Spleen (tissue), 7 donors: Measurements from ENCODE around the gene PLB1.

Source experiments
- POLR2A ChIP-seq, 3 donors: fragments of 450-650 bp; IDR thresholded peaks; one replicate each; pipeline ENCODE4 v1.5.1; 2017; ENCODE audit warnings: antibody characterized with exemption in 3 of 3, mild to moderate bottlenecking in 1 of 3
- TF ChIP-seq, protein P1 (sequence below), 11 experiments: fragments of 200-600 bp in 7 of 11; fragments of 450-650 bp in 4 of 11; sonication (generic) in 4 of 11; IDR thresholded peaks in 8 of 11; conservative IDR thresholded peaks in 3 of 11; 1 replicate in 7 of 11; 2 replicates in 4 of 11; pipeline versions ENCODE4 v1.4.0 to v1.8.0; 2016 to 2021; ENCODE audit warnings: antibody characterized with exemption in 11 of 11, inconsistent platforms in 4 of 11, mild to moderate bottlenecking in 1 of 11
- donor health status: DM: no; HTN: no; CAD: no; lungs with moderate emphysema.
- donor health status: DM: no; HTN: no; CAD: no.
- donor health status: DM: no; HTN: no; CAD: no.

DNA sequence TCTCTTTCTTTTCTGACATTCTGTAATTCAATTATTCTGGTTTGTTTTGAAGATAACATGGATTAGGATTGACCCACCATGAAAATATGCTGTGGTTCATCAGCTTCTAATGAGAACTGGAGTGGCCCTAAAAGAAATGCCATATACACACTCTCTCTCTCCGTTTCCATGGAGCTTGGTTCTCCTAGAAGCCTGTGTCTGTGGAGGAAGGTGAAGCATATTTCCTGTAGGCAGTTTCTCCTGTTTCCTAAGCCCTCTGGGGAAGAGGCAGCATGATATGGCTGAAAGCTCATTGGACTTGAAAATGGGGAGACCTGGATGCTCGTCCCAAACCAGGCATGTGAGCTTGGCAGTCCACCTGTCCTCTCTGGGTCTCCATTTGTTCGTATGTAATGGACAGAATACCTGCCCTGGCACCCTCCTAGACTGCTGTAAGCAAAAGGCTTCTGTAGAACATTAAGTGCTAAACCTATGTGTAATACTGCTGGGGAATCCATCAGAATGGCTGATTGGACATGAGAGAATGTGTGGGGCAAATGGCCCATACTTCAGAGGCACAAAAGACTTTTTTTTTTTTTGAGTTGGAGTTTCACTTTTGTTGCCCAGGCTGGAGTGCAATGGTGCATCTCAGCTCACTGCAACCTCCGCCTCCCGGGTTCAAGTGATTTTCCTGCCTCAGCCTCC, 180.4 kb downstream of the PLB1 start:
- TF ChIP-seq, protein P1, sequence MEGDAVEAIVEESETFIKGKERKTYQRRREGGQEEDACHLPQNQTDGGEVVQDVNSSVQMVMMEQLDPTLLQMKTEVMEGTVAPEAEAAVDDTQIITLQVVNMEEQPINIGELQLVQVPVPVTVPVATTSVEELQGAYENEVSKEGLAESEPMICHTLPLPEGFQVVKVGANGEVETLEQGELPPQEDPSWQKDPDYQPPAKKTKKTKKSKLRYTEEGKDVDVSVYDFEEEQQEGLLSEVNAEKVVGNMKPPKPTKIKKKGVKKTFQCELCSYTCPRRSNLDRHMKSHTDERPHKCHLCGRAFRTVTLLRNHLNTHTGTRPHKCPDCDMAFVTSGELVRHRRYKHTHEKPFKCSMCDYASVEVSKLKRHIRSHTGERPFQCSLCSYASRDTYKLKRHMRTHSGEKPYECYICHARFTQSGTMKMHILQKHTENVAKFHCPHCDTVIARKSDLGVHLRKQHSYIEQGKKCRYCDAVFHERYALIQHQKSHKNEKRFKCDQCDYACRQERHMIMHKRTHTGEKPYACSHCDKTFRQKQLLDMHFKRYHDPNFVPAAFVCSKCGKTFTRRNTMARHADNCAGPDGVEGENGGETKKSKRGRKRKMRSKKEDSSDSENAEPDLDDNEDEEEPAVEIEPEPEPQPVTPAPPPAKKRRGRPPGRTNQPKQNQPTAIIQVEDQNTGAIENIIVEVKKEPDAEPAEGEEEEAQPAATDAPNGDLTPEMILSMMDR (IDR thresholded peaks at IDR 0.05 in 8 of 11, conservative IDR thresholded peaks at IDR 0.05 in 3 of 11) = no peak
- TF ChIP-seq POLR2A (IDR thresholded peaks at IDR 0.05) = no peak
